Measurements from ENCODE around the gene ZMYND8. TPM values are rescaled to one million over a fixed set of nuclear protein-coding genes. Genes with fewer than 3 reads are reported as not detected.
"Not testable (repeated sequence)": the region's sequence is repeated elsewhere in the genome, so short reads cannot be mapped to it uniquely, and the experiment has no call there.

Gene ZMYND8
- total and polyA plus RNA-seq, 3 donors from 2014 or later, result 30.4 to 102 (median 87.2) TPM

- H3K27me3 ChIP-seq, result no peaks in the 10 kb centered on the region
- no peak overlapping the region for H3K27ac ChIP-seq
- H3K4me1 ChIP-seq, result no peaks in the 10 kb centered on the region
- intact Hi-C loops (cut with DNase I; ENCODE audit: low total_unique reads), result no loop called here
- no peaks in the 10 kb centered on the region for H3K36me3 ChIP-seq (ENCODE audit: low read depth, missing control alignments)
- no peak for TF ChIP-seq POLR2A (IDR thresholded peaks at IDR 0.05)
- TF ChIP-seq CTCF (IDR thresholded peaks at IDR 0.05), result no peak
- no peaks in the 10 kb centered on the region for H3K9me3 ChIP-seq
- WGBS, 2 donors, result 75 to 82% methylated on average over 6 of the region's 6 CpGs
- no peak for DNase-seq
- H3K4me3 ChIP-seq, result no peak overlapping the region
Observed at GRCh38 chr20:47389867-47390347, 33.4 kb upstream of the ZMYND8 start.

GRCh38 chr20:47385968-47386367 is 29.5 kb upstream of the ZMYND8 start:
- H3K36me3 ChIP-seq (ENCODE audit: low read depth, missing control alignments); H3K27me3 ChIP-seq; H3K27ac ChIP-seq; DNase-seq; H3K4me1 ChIP-seq; H3K4me3 ChIP-seq; intact Hi-C loops (cut with DNase I; ENCODE audit: low total_unique reads); H3K9me3 ChIP-seq: not testable (repeated sequence)
- 90 to 97% methylated on average over 5 of the region's 5 CpGs for WGBS, 2 donors

GRCh38 chr20:47382746-47383415 is 26.4 kb upstream of the ZMYND8 start:
- H3K4me3 ChIP-seq, result no peak overlapping the region
- no peak for DNase-seq
- WGBS, 2 donors, result 85 to 91% methylated on average over 5 of the region's 5 CpGs
- no peaks in the 10 kb centered on the region for H3K27me3 ChIP-seq
- no peaks in the 10 kb centered on the region for H3K36me3 ChIP-seq (ENCODE audit: low read depth, missing control alignments)
- H3K9me3 ChIP-seq, result no peaks in the 10 kb centered on the region
- peaks cover 7% of the 10 kb centered on the region for H3K4me1 ChIP-seq
- intact Hi-C loops (cut with DNase I; ENCODE audit: low total_unique reads), result loop anchor here (2.0 to 5.0 kb wide), 2 partner anchors 110 to 186 kb away; no protein-coding TSS in a partner anchor
- no peak overlapping the region for H3K27ac ChIP-seq
- TF ChIP-seq CTCF (IDR thresholded peaks at IDR 0.05) (no peak), POLR2A (IDR thresholded peaks at IDR 0.05) (no peak)

GRCh38 chr20:47380481-47380880 is 24.0 kb upstream of the ZMYND8 start:
- Histone ChIP-seq H3K9me3 (no peaks in the 10 kb centered on the region), H3K27me3 (no peaks in the 10 kb centered on the region), H3K4me3 (no peak overlapping the region), H3K36me3 (ENCODE audit: low read depth, missing control alignments) (no peaks in the 10 kb centered on the region), H3K27ac (no peak overlapping the region), H3K4me1 (peaks cover 7% of the 10 kb centered on the region)
- intact Hi-C loops (cut with DNase I; ENCODE audit: low total_unique reads), result loop anchor here (5.0 kb wide), 1 partner anchor 183 kb away; no protein-coding TSS in a partner anchor
- TF ChIP-seq CTCF (IDR thresholded peaks at IDR 0.05) (no peak), POLR2A (IDR thresholded peaks at IDR 0.05) (no peak)
- DNase-seq, result no peak
- WGBS, 2 donors, result 45 to 63% methylated on average over 4 of the region's 4 CpGs

GRCh38 chr20:47379433-47380150 is 23.1 kb upstream of the ZMYND8 start:
- Histone ChIP-seq H3K9me3 (no peaks in the 10 kb centered on the region), H3K27ac (no peak overlapping the region), H3K36me3 (ENCODE audit: low read depth, missing control alignments) (no peaks in the 10 kb centered on the region), H3K27me3 (no peaks in the 10 kb centered on the region), H3K4me1 (peaks cover 7% of the 10 kb centered on the region), H3K4me3 (no peak overlapping the region)
- 83 to 84% methylated on average over 15 of the region's 15 CpGs for WGBS, 2 donors
- intact Hi-C loops (cut with DNase I; ENCODE audit: low total_unique reads), result loop anchor here (5.0 kb wide), 1 partner anchor 182 kb away; no protein-coding TSS in a partner anchor
- no peak for DNase-seq
- TF ChIP-seq CTCF (IDR thresholded peaks at IDR 0.05) (no peak), POLR2A (IDR thresholded peaks at IDR 0.05) (no peak)

All from testis (tissue), 3 donors.